Activated CD8-positive, alpha-beta T cell treated with anti-CD3 and anti-CD28 coated beads for 36 hours (primary cell): ENCODE measurements around the gene PSKH1. TPM values are rescaled to one million over a fixed set of nuclear protein-coding genes. Genes with fewer than 3 reads are reported as not detected.

Experiments used
- ATAC-seq: fragments of 200-7000 bp; cut with Tn5 transposase; one replicate; pipeline ENCODE4 v1.10.0; 2021; ENCODE audit warnings: mild to moderate bottlenecking, moderate library complexity
- CTCF ChIA-PET: fragments of 350-600 bp; sonication (Branson Sonifier 250); formaldehyde crosslinking; loops from one replicate; lab custom pipeline; 2021; ENCODE audit warnings: antibody characterized with exemption; lab: Charles Lee
- POLR2A ChIA-PET: fragments of 350-600 bp; sonication (Branson Sonifier 250); formaldehyde crosslinking; loops from one replicate; lab custom pipeline; 2021; ENCODE audit warnings: antibody characterized with exemption; lab: Charles Lee
- DNase-seq: peaks from one replicate; pipeline ENCODE4 v3.0.0-alpha.2; 2020
- H3K27ac Mint-ChIP-seq: one replicate; pipeline ENCODE4 v1.8.0; 2021; ENCODE audit warnings: mild to moderate bottlenecking, mixed read lengths
- H3K27me3 Mint-ChIP-seq: one replicate; pipeline ENCODE4 v1.8.0; 2021; ENCODE audit warnings: mixed read lengths
- H3K36me3 Mint-ChIP-seq: one replicate; pipeline ENCODE4 v1.8.0; 2021; ENCODE audit warnings: low read depth, mixed read lengths
- H3K4me1 Mint-ChIP-seq: one replicate; pipeline ENCODE4 v1.8.0; 2021; ENCODE audit warnings: low read depth, mixed read lengths
- H3K4me3 Mint-ChIP-seq: one replicate; pipeline ENCODE4 v1.8.0; 2021; ENCODE audit warnings: mild to moderate bottlenecking, moderate library complexity, mixed read lengths
- H3K9me3 Mint-ChIP-seq: one replicate; pipeline ENCODE4 v1.8.0; 2021; ENCODE audit warnings: mixed read lengths
- CTCF ChIP-seq: fragments of 200-600 bp; IDR thresholded peaks from one replicate; pipeline ENCODE4 v1.8.0; 2022; ENCODE audit warnings: antibody characterized with exemption, mild to moderate bottlenecking
- intact Hi-C: fragments of 100-400 bp; cut with micrococcal nuclease; formaldehyde crosslinking; loops from one replicate; pipeline ENCODE4 v1.10.0; 2022
- total RNA-seq, 2 experiments: library from RNA; stranded (reverse); gene quantifications; one replicate each; pipeline ENCODE4 v1.2.3, GENCODE V29; 2021

Gene PSKH1
- total RNA-seq, 2 experiments from 2014 or later: 8.4 to 8.5 TPM

- Mint-ChIP-seq H3K4me1 (peaks cover 1% of the 10 kb centered on the region), H3K27ac (no peak overlapping the region), H3K36me3 (peaks cover 5% of the 10 kb centered on the region), H3K9me3 (no peaks in the 10 kb centered on the region), H3K4me3 (no peak overlapping the region), H3K27me3 (no peaks in the 10 kb centered on the region)
- intact Hi-C loops: loop anchor here (5.0 kb wide), 1 partner anchor 110 kb away; no protein-coding TSS in a partner anchor
- no peak for ATAC-seq
- TF ChIP-seq CTCF: no peak
- DNase-seq: no peak
- POLR2A ChIA-PET: interaction anchor here (2.0 kb wide), 1 partner anchor 41 kb away, joined by 6 read pairs; no protein-coding TSS in a partner anchor
- CTCF ChIA-PET: interaction anchor here (1.0 to 7.8 kb wide), 7 partner anchors 7 to 259 kb away, joined by 3 to 81 read pairs (median 6); partner anchors contain the start of gene NRN1L
These were observed 34.3 kb downstream of the PSKH1 start for GRCh38 chr16:67927131-67927941.

- Mint-ChIP-seq H3K4me1 (no peaks in the 10 kb centered on the region), H3K27me3 (no peaks in the 10 kb centered on the region), H3K36me3 (peaks cover 8% of the 10 kb centered on the region), H3K4me3 (no peak overlapping the region), H3K27ac (peak overlapping the region; percentile 52), H3K9me3 (no peaks in the 10 kb centered on the region)
- ChIA-PET POLR2A (interaction anchor here (1.2 to 2.0 kb wide), 2 partner anchors 20 to 42 kb away, joined by 4 to 6 read pairs; no protein-coding TSS in a partner anchor), CTCF (interaction anchor here (0.6 to 7.8 kb wide), 14 partner anchors 8 to 259 kb away, joined by 3 to 81 read pairs (median 4); partner anchors contain the start of genes NRN1L and PSKH1)
- intact Hi-C loops: loop anchor here (2.0 to 5.0 kb wide), 2 partner anchors 45 to 111 kb away; no protein-coding TSS in a partner anchor
- DNase-seq (no peak), ATAC-seq (no peak)
- no peak for TF ChIP-seq CTCF
These were observed 35.1 kb downstream of the PSKH1 start for GRCh38 chr16:67928147-67928546.

- intact Hi-C loops: loop anchor here (2.0 to 5.0 kb wide), 2 partner anchors 46 to 111 kb away; no protein-coding TSS in a partner anchor
- ChIA-PET POLR2A (interaction anchor here (1.2 to 2.0 kb wide), 2 partner anchors 21 to 42 kb away, joined by 4 to 6 read pairs; no protein-coding TSS in a partner anchor), CTCF (interaction anchor here (0.6 to 7.8 kb wide), 19 partner anchors 9 to 260 kb away, joined by 3 to 81 read pairs (median 4); partner anchors contain the start of genes NRN1L and PSKH1)
- Mint-ChIP-seq H3K27ac (no peak overlapping the region), H3K4me1 (peaks cover 1% of the 10 kb centered on the region), H3K36me3 (peaks cover 11% of the 10 kb centered on the region), H3K27me3 (no peaks in the 10 kb centered on the region), H3K4me3 (no peak overlapping the region), H3K9me3 (no peaks in the 10 kb centered on the region)
- peak; percentile 96 for ATAC-seq
- DNase-seq: peak; percentile 87
- TF ChIP-seq CTCF: peak; percentile 93
These were observed 35.7 kb downstream of the PSKH1 start for GRCh38 chr16:67928561-67929364.

- intact Hi-C loops: loop anchor here (10.0 kb wide), 1 partner anchor 265 kb away; the partner anchor contains the start of genes ACD, C16orf86, ENKD1 and PARD6A
- DNase-seq: no peak
- H3K27ac Mint-ChIP-seq: no peak overlapping the region
- H3K9me3 Mint-ChIP-seq: no peaks in the 10 kb centered on the region
- POLR2A ChIA-PET: interaction anchor here (0.6 to 1.5 kb wide), 5 partner anchors 10 to 87 kb away, joined by 3 to 4 read pairs (median 3); no protein-coding TSS in a partner anchor
- CTCF ChIA-PET: interaction anchor here (1.1 to 5.3 kb wide), 4 partner anchors 11 to 114 kb away, joined by 3 to 32 read pairs (median 16); partner anchors contain the start of gene NRN1L
- no peak overlapping the region for H3K4me3 Mint-ChIP-seq
- ATAC-seq: no peak
- H3K27me3 Mint-ChIP-seq: no peaks in the 10 kb centered on the region
- no peak for TF ChIP-seq CTCF
- peaks cover 15% of the 10 kb centered on the region for H3K4me1 Mint-ChIP-seq
- peaks cover 26% of the 10 kb centered on the region for H3K36me3 Mint-ChIP-seq
These were observed 37.1 kb downstream of the PSKH1 start for GRCh38 chr16:67930191-67930590.
